Adrenal gland (tissue), 5 donors: ENCODE results near the gene C13orf46.

Source experiments
- POLR2A ChIP-seq, 2 donors: fragments of 450-650 bp; IDR thresholded peaks; one replicate each; pipeline ENCODE4 v1.6.1; 2017; ENCODE audit warnings: antibody characterized with exemption in 2 of 2, mild to moderate bottlenecking in 2 of 2, moderate library complexity in 1 of 2
- TF ChIP-seq, protein P1 (sequence below), 6 experiments: fragments of 450-650 bp in 4 of 6; fragments of 200-600 bp in 2 of 6; sonication (generic) in 1 of 6; IDR thresholded peaks; 1 replicate in 5 of 6; 2 replicates in 1 of 6; pipeline versions ENCODE4 v1.5.1 to v1.8.0; 2016 to 2021; ENCODE audit warnings: antibody characterized with exemption in 6 of 6, mild to moderate bottlenecking in 2 of 6, moderate library complexity in 1 of 6
- donor health status: DM: no; HTN: no; CAD: no.

DNA sequence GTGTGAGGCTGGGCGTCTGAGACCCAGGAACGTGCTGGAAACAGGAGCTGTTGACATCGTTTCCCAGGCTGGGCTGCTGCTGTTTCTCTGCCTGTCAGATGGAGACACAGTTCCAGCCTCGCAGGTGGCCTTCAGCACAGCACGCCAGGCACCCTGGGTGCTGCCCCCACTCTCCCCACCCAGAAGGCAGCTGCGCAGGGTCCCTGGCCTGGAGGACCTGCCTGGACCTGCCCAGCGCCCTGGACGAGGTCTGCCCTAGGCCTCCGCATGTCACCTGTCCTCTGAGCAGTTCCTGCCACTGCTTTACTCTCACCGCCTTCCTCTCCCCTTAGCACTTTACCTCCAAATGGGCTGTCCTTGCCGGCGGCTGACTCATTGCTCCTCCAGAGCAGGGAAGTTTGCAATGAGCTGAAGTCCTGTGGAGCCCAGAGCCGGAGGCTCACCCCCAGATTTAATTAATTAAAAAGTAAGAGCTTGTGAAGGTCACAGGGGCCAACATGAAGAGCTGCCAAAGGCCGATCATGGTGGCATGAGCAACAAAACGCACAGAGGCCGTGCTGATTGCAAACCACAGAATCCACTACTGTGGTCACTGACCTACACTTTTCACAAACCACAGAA lies 32.2 kb downstream of the C13orf46 start:
- TF ChIP-seq, protein P1, sequence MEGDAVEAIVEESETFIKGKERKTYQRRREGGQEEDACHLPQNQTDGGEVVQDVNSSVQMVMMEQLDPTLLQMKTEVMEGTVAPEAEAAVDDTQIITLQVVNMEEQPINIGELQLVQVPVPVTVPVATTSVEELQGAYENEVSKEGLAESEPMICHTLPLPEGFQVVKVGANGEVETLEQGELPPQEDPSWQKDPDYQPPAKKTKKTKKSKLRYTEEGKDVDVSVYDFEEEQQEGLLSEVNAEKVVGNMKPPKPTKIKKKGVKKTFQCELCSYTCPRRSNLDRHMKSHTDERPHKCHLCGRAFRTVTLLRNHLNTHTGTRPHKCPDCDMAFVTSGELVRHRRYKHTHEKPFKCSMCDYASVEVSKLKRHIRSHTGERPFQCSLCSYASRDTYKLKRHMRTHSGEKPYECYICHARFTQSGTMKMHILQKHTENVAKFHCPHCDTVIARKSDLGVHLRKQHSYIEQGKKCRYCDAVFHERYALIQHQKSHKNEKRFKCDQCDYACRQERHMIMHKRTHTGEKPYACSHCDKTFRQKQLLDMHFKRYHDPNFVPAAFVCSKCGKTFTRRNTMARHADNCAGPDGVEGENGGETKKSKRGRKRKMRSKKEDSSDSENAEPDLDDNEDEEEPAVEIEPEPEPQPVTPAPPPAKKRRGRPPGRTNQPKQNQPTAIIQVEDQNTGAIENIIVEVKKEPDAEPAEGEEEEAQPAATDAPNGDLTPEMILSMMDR (IDR thresholded peaks at IDR 0.05), result no peak
- TF ChIP-seq POLR2A (IDR thresholded peaks at IDR 0.05), result no peak
